Upper lobe of right lung (tissue), 1 donor: ENCODE results near the gene RAD51B. TPM values are rescaled to one million over a fixed set of nuclear protein-coding genes. Genes with fewer than 3 reads are reported as not detected.

ENCODE experiments used
- ATAC-seq: fragments of 200-7000 bp; cut with Tn5 transposase; one replicate; pipeline ENCODE4 v1.9.1; 2020; ENCODE audit warnings: mild to moderate bottlenecking, moderate library complexity
- DNase-seq: peaks from one replicate; pipeline ENCODE4 v3.0.0-alpha.2; 2020
- H3K27ac ChIP-seq: fragments of 200-600 bp; one replicate; pipeline ENCODE4 v1.8.0; 2022
- H3K27me3 ChIP-seq: fragments of 200-600 bp; one replicate; pipeline ENCODE4 v1.8.0; 2022; ENCODE audit warnings: mild to moderate bottlenecking
- H3K36me3 ChIP-seq: fragments of 200-600 bp; one replicate; pipeline ENCODE4 v1.8.0; 2022
- H3K4me1 ChIP-seq: fragments of 200-600 bp; one replicate; pipeline ENCODE4 v1.8.0; 2022
- H3K4me3 ChIP-seq: fragments of 200-600 bp; one replicate; pipeline ENCODE4 v1.8.0; 2022; ENCODE audit warnings: mild to moderate bottlenecking
- H3K9me3 ChIP-seq: fragments of 200-600 bp; one replicate; pipeline ENCODE4 v1.8.0; 2022
- CTCF ChIP-seq: fragments of 200-600 bp; IDR thresholded peaks from one replicate; pipeline ENCODE4 v1.8.0; 2022; ENCODE audit warnings: antibody characterized with exemption
- intact Hi-C: fragments of 100-400 bp; cut with DNase I; formaldehyde crosslinking; loops from one replicate; pipeline ENCODE4 v1.11.0; 2022
- total RNA-seq: library from RNA; stranded (reverse); fragmentation: NEBNext Ultra II Directional; extraction: Animal tissue kit (Norgen Biotek cat#: 25700); gene quantifications from one replicate; pipeline ENCODE4 v1.2.1, GENCODE V29; 2021
- donor health status: DM: no; HTN: yes; CAD: no; lungs with severe emphysema.

RAD51B gene
- total RNA-seq, 1 donor from 2014 or later: 11.5 TPM

DNA sequence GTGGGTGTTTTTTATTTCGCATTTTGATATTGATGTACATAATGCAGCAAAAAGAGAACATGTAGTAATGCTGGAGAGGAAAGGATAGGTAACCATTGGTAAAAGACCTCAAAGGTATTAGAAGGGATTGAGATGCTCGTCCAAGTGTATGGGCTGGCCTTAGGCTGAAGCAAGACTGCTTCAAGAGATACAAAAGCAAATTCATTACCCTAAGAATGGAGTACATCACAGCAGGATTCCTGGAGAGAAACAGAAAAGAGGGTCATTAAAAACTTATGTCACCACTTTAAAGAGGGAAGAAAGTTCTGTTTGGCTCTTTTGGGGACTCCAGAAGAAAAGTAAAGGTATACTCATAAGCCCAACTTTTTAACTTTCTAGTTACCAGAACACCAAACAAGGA is 552.8 kb downstream of the RAD51B start:
- ATAC-seq: no peak
- Histone ChIP-seq H3K4me1 (peaks cover 36% of the 10 kb centered on the region), H3K4me3 (no peak overlapping the region), H3K27me3 (no peaks in the 10 kb centered on the region), H3K27ac (no peak overlapping the region), H3K36me3 (no peaks in the 10 kb centered on the region), H3K9me3 (no peaks in the 10 kb centered on the region)
- TF ChIP-seq CTCF: no peak
- DNase-seq: no peak
- intact Hi-C loops: no loop called here

- H3K4me3 ChIP-seq: no peak overlapping the region
- H3K9me3 ChIP-seq: no peaks in the 10 kb centered on the region
- ATAC-seq: no peak
- no peaks in the 10 kb centered on the region for H3K36me3 ChIP-seq
- no peaks in the 10 kb centered on the region for H3K27me3 ChIP-seq
- TF ChIP-seq CTCF: no peak
- no peak overlapping the region for H3K27ac ChIP-seq
- intact Hi-C loops: no loop called here
- H3K4me1 ChIP-seq: peaks cover 43% of the 10 kb centered on the region
- DNase-seq: no peak
Observed at GRCh38 chr14:68373124-68373646, 553.6 kb downstream of the RAD51B start.

DNA sequence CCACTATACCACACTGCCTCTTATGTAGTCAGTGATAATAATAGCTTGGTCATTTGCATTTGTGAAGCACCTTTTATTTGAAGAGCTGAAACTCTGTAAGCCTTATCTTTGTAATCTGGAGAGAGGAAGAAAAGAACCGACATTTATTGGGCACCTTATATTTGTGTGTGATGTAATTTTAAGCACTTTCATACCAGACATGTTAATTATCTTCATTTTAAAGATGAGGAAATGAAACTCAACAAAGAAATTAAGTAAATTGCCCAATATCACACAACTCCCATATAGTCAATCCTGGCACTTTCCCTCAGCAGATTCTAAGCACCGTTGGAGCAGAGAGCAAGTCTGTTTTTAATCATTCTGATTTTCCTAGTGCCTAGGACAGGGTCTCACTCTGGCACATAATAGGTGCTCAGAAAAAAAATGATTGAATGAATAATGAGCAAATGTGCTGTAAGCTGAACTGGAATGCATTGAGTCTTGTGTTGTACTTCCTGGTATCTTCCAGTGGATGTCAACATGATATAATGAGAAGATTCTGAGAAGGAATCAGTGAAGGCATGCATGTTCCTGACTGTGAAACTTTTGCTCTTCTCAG is 554.4 kb downstream of the RAD51B start:
- Histone ChIP-seq H3K4me3 (no peak overlapping the region), H3K27me3 (no peaks in the 10 kb centered on the region), H3K9me3 (no peaks in the 10 kb centered on the region), H3K4me1 (peaks cover 48% of the 10 kb centered on the region), H3K27ac (no peak overlapping the region), H3K36me3 (no peaks in the 10 kb centered on the region)
- no peak for DNase-seq
- ATAC-seq: peak; percentile 46
- intact Hi-C loops: no loop called here
- no peak for TF ChIP-seq CTCF

- Histone ChIP-seq H3K27me3 (no peaks in the 10 kb centered on the region), H3K4me1 (peaks cover 46% of the 10 kb centered on the region), H3K4me3 (no peak overlapping the region), H3K9me3 (no peaks in the 10 kb centered on the region), H3K36me3 (no peaks in the 10 kb centered on the region), H3K27ac (no peak overlapping the region)
- no peak for TF ChIP-seq CTCF
- DNase-seq (no peak), ATAC-seq (no peak)
- intact Hi-C loops: no loop called here
Observed at GRCh38 chr14:68374682-68375081, 555.1 kb downstream of the RAD51B start.

- Histone ChIP-seq H3K27me3 (no peaks in the 10 kb centered on the region), H3K4me3 (no peak overlapping the region), H3K27ac (no peak overlapping the region), H3K9me3 (no peaks in the 10 kb centered on the region), H3K4me1 (peaks cover 46% of the 10 kb centered on the region), H3K36me3 (no peaks in the 10 kb centered on the region)
- no peak for ATAC-seq
- no peak for TF ChIP-seq CTCF
- intact Hi-C loops: no loop called here
- no peak for DNase-seq
Observed at GRCh38 chr14:68375376-68375775, 555.8 kb downstream of the RAD51B start.
